Caco-2 (cell line): ENCODE data around the gene DPH1. TPM values are rescaled to one million over a fixed set of nuclear protein-coding genes. Genes with fewer than 3 reads are reported as not detected.

ENCODE experiments used
- BruUV-seq: library from RNA; stranded (reverse); fragments of 400-500 nt; replicated peaks from 2 replicates; lab custom pipeline; 2021; lab: Mats Ljungman, UMichigan
- CTCF ChIA-PET: fragments of 300-600 bp; sonication (Branson Sonifier 250); formaldehyde crosslinking; loops from one replicate; lab custom pipeline; 2022; ENCODE audit warnings: antibody characterized with exemption; lab: Charles Lee
- POLR2A ChIA-PET: fragments of 300-600 bp; sonication (Branson Sonifier 250); formaldehyde crosslinking; loops from one replicate; lab custom pipeline; 2022; ENCODE audit warnings: antibody characterized with exemption; lab: Charles Lee
- DNase-seq, 2 experiments: peaks; one replicate each; pipeline versions ENCODE4 v3.0.0 to v3.0.0-alpha.2; 2020 to 2022
- H3K27me3 ChIP-seq: replicated peaks from 2 replicates; pipeline ENCODE4 v1.6.0; 2011; ENCODE audit warnings: low read length; ENCODE audit not compliant: control insufficient read depth, insufficient read depth
- H3K36me3 ChIP-seq: 2 replicates; pipeline ENCODE4 v1.5.1; 2011; ENCODE audit warnings: low read length; ENCODE audit not compliant: control insufficient read depth, insufficient read depth
- H3K4me1 ChIP-seq: fragments of 250-450 bp; sonication (Bioruptor Pico); 2 replicates; pipeline ENCODE4 v1.5.1; 2020; ENCODE audit warnings: mild to moderate bottlenecking
- H3K4me3 ChIP-seq: 2 replicates; pipeline ENCODE4 v1.5.1; 2011; ENCODE audit warnings: low read depth, mild to moderate bottlenecking, control low read depth, low read length
- H3K9me3 ChIP-seq: fragments of 250-450 bp; sonication (Bioruptor Pico); 2 replicates; pipeline ENCODE4 v1.5.1; 2020; ENCODE audit warnings: mild to moderate bottlenecking, moderate library complexity
- H3K27ac Mint-ChIP-seq: one replicate; pipeline ENCODE4 v1.8.0; 2022; ENCODE audit warnings: mixed read lengths; ENCODE audit not compliant: unreplicated experiment
- H3K27me3 Mint-ChIP-seq: one replicate; pipeline ENCODE4 v1.8.0; 2022; ENCODE audit warnings: mixed read lengths; ENCODE audit not compliant: insufficient read depth, unreplicated experiment
- H3K36me3 Mint-ChIP-seq: one replicate; pipeline ENCODE4 v1.8.0; 2022; ENCODE audit warnings: mild to moderate bottlenecking, mixed read lengths; ENCODE audit not compliant: insufficient read depth, unreplicated experiment
- H3K4me1 Mint-ChIP-seq: one replicate; pipeline ENCODE4 v1.8.0; 2022; ENCODE audit warnings: low read depth, mixed read lengths; ENCODE audit not compliant: unreplicated experiment
- H3K4me3 Mint-ChIP-seq: one replicate; pipeline ENCODE4 v1.8.0; 2022; ENCODE audit warnings: mild to moderate bottlenecking, moderate library complexity, mixed read lengths; ENCODE audit not compliant: unreplicated experiment
- H3K9me3 Mint-ChIP-seq: one replicate; pipeline ENCODE4 v1.8.0; 2022; ENCODE audit warnings: mixed read lengths; ENCODE audit not compliant: unreplicated experiment
- CTCF ChIP-seq, 2 experiments: fragments of 200-600 bp in 1 of 2; IDR thresholded peaks; 1 replicate in 1 of 2; 2 replicates in 1 of 2; pipeline versions ENCODE4 v1.5.1 to v1.8.0; 2011 to 2022; ENCODE audit warnings: antibody characterized with exemption in 1 of 2, control low read depth in 1 of 2, inconsistent platforms in 1 of 2, low read depth in 1 of 2, low read length in 1 of 2, mild to moderate bottlenecking in 1 of 2, moderate library complexity in 1 of 2; ENCODE audit not compliant: insufficient read depth in 1 of 2, severe bottlenecking in 1 of 2, unreplicated experiment in 1 of 2
- intact Hi-C: fragments of 100-400 bp; cut with micrococcal nuclease; formaldehyde crosslinking; loops from one replicate; pipeline ENCODE4 v1.10.0; 2022; ENCODE audit not compliant: unreplicated experiment
- total RNA-seq: library from RNA; stranded (reverse); gene quantifications from 2 replicates; pipeline ENCODE4 v1.2.3, GENCODE V29; 2022

DPH1 gene
- total RNA-seq, 1 experiment from 2014 or later = 52.0 TPM

- BruUV-seq = no TSS peak
- CTCF ChIA-PET = interaction anchor here (1.2 kb wide), 1 partner anchor 127 kb away, joined by 3 read pairs; no protein-coding TSS in a partner anchor
Observed at GRCh38 chr17:2037155-2037554, 7.2 kb downstream of the DPH1 start.

GRCh38 chr17:2040219-2040827 is 10.4 kb downstream of the DPH1 start:
- Mint-ChIP-seq H3K27me3 (no peaks in the 10 kb centered on the region), H3K36me3 (peaks cover 41% of the 10 kb centered on the region), H3K27ac (no peak overlapping the region), H3K9me3 (no peaks in the 10 kb centered on the region), H3K4me1 (peaks cover 9% of the 10 kb centered on the region), H3K4me3 (peak overlapping the region; percentile 95)
- Histone ChIP-seq H3K36me3 (peaks cover 3% of the 10 kb centered on the region; the same call in 1 of the 2 replicates), H3K27me3 (no peaks in the 10 kb centered on the region), H3K4me1 (peaks cover 18% of the 10 kb centered on the region), H3K4me3 (no peak overlapping the region), H3K9me3 (no peaks in the 10 kb centered on the region)
- no peak for DNase-seq
- TF ChIP-seq CTCF (IDR thresholded peaks at IDR 0.05; ENCODE audit: insufficient read depth in 1 of 2, low read depth in 1 of 2, low read length in 1 of 2, severe bottlenecking in 1 of 2, unreplicated experiment in 1 of 2) = no peak
- ChIA-PET CTCF (interaction anchor here (1.5 kb wide), 1 partner anchor 131 kb away, joined by 8 read pairs; no protein-coding TSS in a partner anchor), POLR2A (no interaction called here)
- no TSS peak for BruUV-seq
- intact Hi-C loops = no loop called here

More at GRCh38 chr17:2037155-2037554, 7.2 kb downstream of the DPH1 start:
- Histone ChIP-seq H3K36me3 (no peaks in the 10 kb centered on the region; the same call in none of the 2 replicates), H3K9me3 (no peaks in the 10 kb centered on the region), H3K27me3 (no peaks in the 10 kb centered on the region), H3K4me1 (peaks cover 6% of the 10 kb centered on the region; the same call in 1 of the 2 replicates), H3K4me3 (no peak overlapping the region)
- Mint-ChIP-seq H3K9me3 (no peaks in the 10 kb centered on the region), H3K27me3 (no peaks in the 10 kb centered on the region), H3K4me3 (no peak overlapping the region), H3K4me1 (no peaks in the 10 kb centered on the region), H3K27ac (no peak overlapping the region), H3K36me3 (peaks cover 13% of the 10 kb centered on the region)
- POLR2A ChIA-PET = no interaction called here
- TF ChIP-seq CTCF (IDR thresholded peaks at IDR 0.05; ENCODE audit: insufficient read depth in 1 of 2, low read depth in 1 of 2, low read length in 1 of 2, severe bottlenecking in 1 of 2, unreplicated experiment in 1 of 2) = no peak
- DNase-seq = no peak
- intact Hi-C loops = no loop called here

GRCh38 chr17:2040942-2041560 is 11.1 kb downstream of the DPH1 start:
- intact Hi-C loops = no loop called here
- TF ChIP-seq CTCF (IDR thresholded peaks at IDR 0.05; ENCODE audit: insufficient read depth in 1 of 2, low read depth in 1 of 2, low read length in 1 of 2, severe bottlenecking in 1 of 2, unreplicated experiment in 1 of 2) = no peak
- peaks cover 41% of the 10 kb centered on the region for H3K36me3 Mint-ChIP-seq

More at GRCh38 chr17:2040942-2041560, 11.1 kb downstream of the DPH1 start:
- Histone ChIP-seq H3K36me3 (peaks cover 3% of the 10 kb centered on the region; the same call in 1 of the 2 replicates), H3K4me3 (peak overlapping the region; percentile 82), H3K4me1 (peaks cover 18% of the 10 kb centered on the region), H3K9me3 (no peaks in the 10 kb centered on the region), H3K27me3 (no peaks in the 10 kb centered on the region)
- H3K4me1 Mint-ChIP-seq = peaks cover 9% of the 10 kb centered on the region
- ChIA-PET CTCF (interaction anchor here (1.5 kb wide), 1 partner anchor 132 kb away, joined by 8 read pairs; no protein-coding TSS in a partner anchor), POLR2A (no interaction called here)
- H3K27ac Mint-ChIP-seq = peak overlapping the region; percentile 92
- peak overlapping the region; percentile 95 for H3K4me3 Mint-ChIP-seq
- no peaks in the 10 kb centered on the region for H3K27me3 Mint-ChIP-seq
- BruUV-seq = no TSS peak
- DNase-seq = no peak
- H3K9me3 Mint-ChIP-seq = no peaks in the 10 kb centered on the region
